Neural progenitor cell (in vitro differentiated cells): ENCODE results near the gene NTM. TPM values are rescaled to one million over a fixed set of nuclear protein-coding genes. Genes with fewer than 3 reads are reported as not detected.

Source experiments
- DNase-seq: peaks from one replicate; pipeline ENCODE4 v3.0.0-alpha.2; 2016; ENCODE audit warnings: low spot score
- H2AFZ ChIP-seq: fragments of 200-600 bp; sonication (generic); replicated peaks from 2 replicates; pipeline ENCODE4 v1.6.1; 2016; ENCODE audit warnings: antibody characterized with exemption
- H3F3A ChIP-seq: fragments of 200-600 bp; sonication (generic); 2 replicates; pipeline ENCODE4 v1.6.1; 2016; ENCODE audit warnings: antibody characterized with exemption, low read depth
- H3K27ac ChIP-seq: fragments of 200-600 bp; sonication (generic); 2 replicates; pipeline ENCODE4 v1.5.1; 2016; ENCODE audit warnings: mild to moderate bottlenecking
- H3K27me3 ChIP-seq: fragments of 200-600 bp; sonication (generic); 2 replicates; pipeline ENCODE4 v1.6.1; 2016; ENCODE audit warnings: mild to moderate bottlenecking, moderate library complexity
- H3K36me3 ChIP-seq: fragments of 200-600 bp; sonication (generic); 2 replicates; pipeline ENCODE4 v1.5.1; 2016
- H3K4me1 ChIP-seq: fragments of 200-600 bp; sonication (generic); 2 replicates; pipeline ENCODE4 v1.6.1; 2016; ENCODE audit warnings: mixed run types
- H3K4me2 ChIP-seq: fragments of 200-600 bp; sonication (generic); 2 replicates; pipeline ENCODE4 v1.6.1; 2016
- H3K4me3 ChIP-seq: fragments of 200-600 bp; sonication (generic); 2 replicates; pipeline ENCODE4 v1.5.1; 2016
- H3K79me2 ChIP-seq: fragments of 200-600 bp; sonication (generic); 2 replicates; pipeline ENCODE4 v1.6.1; 2016; ENCODE audit warnings: low read depth
- H3K9ac ChIP-seq: fragments of 200-600 bp; sonication (generic); 2 replicates; pipeline ENCODE4 v1.6.1; 2016
- H3K9me3 ChIP-seq: fragments of 200-600 bp; sonication (generic); 2 replicates; pipeline ENCODE4 v1.5.1; 2016; ENCODE audit warnings: low read depth
- H4K20me1 ChIP-seq: fragments of 200-600 bp; sonication (generic); 2 replicates; pipeline ENCODE4 v1.6.1; 2016; ENCODE audit warnings: low read depth
- H3K27ac Mint-ChIP-seq: 3 replicates; pipeline ENCODE4 v1.8.0; 2021; ENCODE audit warnings: mixed read lengths
- H3K27me3 Mint-ChIP-seq: 2 replicates; pipeline ENCODE4 v1.8.0; 2022; ENCODE audit warnings: low read depth, mild to moderate bottlenecking, inconsistent platforms, moderate library complexity, mixed read lengths; ENCODE audit not compliant: insufficient read depth
- H3K36me3 Mint-ChIP-seq: 3 replicates; pipeline ENCODE4 v1.8.0; 2021; ENCODE audit warnings: mixed read lengths
- H3K4me1 Mint-ChIP-seq: 3 replicates; pipeline ENCODE4 v1.8.0; 2021; ENCODE audit warnings: mixed read lengths
- H3K4me3 Mint-ChIP-seq: 3 replicates; pipeline ENCODE4 v1.8.0; 2021; ENCODE audit warnings: mild to moderate bottlenecking, moderate library complexity, mixed read lengths
- H3K9me3 Mint-ChIP-seq: 3 replicates; pipeline ENCODE4 v1.8.0; 2020; ENCODE audit warnings: mixed read lengths
- CTCF ChIP-seq: fragments of 200-600 bp; sonication (generic); IDR thresholded peaks from 2 replicates; pipeline ENCODE4 v1.5.1; 2017; ENCODE audit warnings: antibody characterized with exemption, mild to moderate bottlenecking
- EZH2 ChIP-seq: fragments of 200-600 bp; sonication (generic); IDR thresholded peaks from 2 replicates; pipeline ENCODE4 v1.6.1; 2017; ENCODE audit warnings: antibody characterized with exemption, mild to moderate bottlenecking, moderate library complexity
- EZH2phosphoT487 ChIP-seq: fragments of 200-600 bp; sonication (generic); IDR thresholded peaks from 2 replicates; pipeline ENCODE4 v1.6.1; 2017; ENCODE audit warnings: antibody characterized with exemption
- total RNA-seq: library from RNA; depleted of rRNA; stranded (reverse); fragments of >200 nt; gene quantifications from 2 replicates; pipeline ENCODE4 v1.2.3, GENCODE V29; 2015; ENCODE audit warnings: low replicate concordance

The NTM gene
- total RNA-seq, 1 donor from 2014 or later: 4.3 TPM

DNA sequence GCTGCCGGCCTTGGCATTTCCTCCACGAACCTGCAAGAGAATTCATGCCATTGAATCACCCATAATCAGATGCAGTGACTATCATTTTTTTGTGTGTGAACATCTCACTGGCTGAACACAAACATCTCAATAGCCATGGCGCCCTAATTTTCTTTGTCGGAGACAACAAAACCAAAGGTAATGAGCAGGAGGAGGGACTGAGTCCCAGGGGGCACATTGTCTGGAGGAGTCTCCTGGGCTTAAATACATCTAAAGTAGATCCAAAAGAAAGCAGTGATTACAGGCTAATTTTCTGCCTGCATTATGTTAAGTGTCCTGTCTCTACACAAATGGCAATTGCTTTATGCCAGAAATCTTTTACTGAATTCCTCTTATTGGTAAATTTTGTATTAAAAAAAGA, 113.5 kb downstream of the NTM start:
- no peak overlapping the region for H3K27ac ChIP-seq
- H3K27me3 ChIP-seq: no peaks in the 10 kb centered on the region
- DNase-seq: peak; percentile 71
- H3K4me2 ChIP-seq: peak overlapping the region; percentile 56
- no peaks in the 10 kb centered on the region for H3K79me2 ChIP-seq
- peaks cover 20% of the 10 kb centered on the region for H3F3A ChIP-seq
- H2AFZ ChIP-seq: no peak overlapping the region
- H3K4me3 Mint-ChIP-seq: no peak overlapping the region
- H3K9ac ChIP-seq: no peak overlapping the region
- H3K9me3 Mint-ChIP-seq: no peaks in the 10 kb centered on the region
- H3K9me3 ChIP-seq: no peaks in the 10 kb centered on the region
- no peak overlapping the region for H3K27ac Mint-ChIP-seq
- no peak overlapping the region for H3K4me3 ChIP-seq
- no peaks in the 10 kb centered on the region for H3K36me3 Mint-ChIP-seq
- peaks cover 29% of the 10 kb centered on the region for H3K4me1 ChIP-seq
- peaks cover 7% of the 10 kb centered on the region for H3K27me3 Mint-ChIP-seq
- peak; percentile 75 for TF ChIP-seq EZH2phosphoT487
- TF ChIP-seq CTCF: no peak
- peaks cover 10% of the 10 kb centered on the region for H3K4me1 Mint-ChIP-seq
- H3K36me3 ChIP-seq: no peaks in the 10 kb centered on the region
- peaks cover 9% of the 10 kb centered on the region for H4K20me1 ChIP-seq

GRCh38 chr11:131486100-131486499, 115.7 kb downstream of the NTM start:
- no peak overlapping the region for H3K4me2 ChIP-seq
- no peaks in the 10 kb centered on the region for H3K9me3 ChIP-seq
- H2AFZ ChIP-seq: no peak overlapping the region
- TF ChIP-seq EZH2: no peak
- no peak for TF ChIP-seq EZH2phosphoT487
- TF ChIP-seq CTCF: no peak
- H3K27ac ChIP-seq: no peak overlapping the region
- no peaks in the 10 kb centered on the region for H3K36me3 ChIP-seq
- no peaks in the 10 kb centered on the region for H3K9me3 Mint-ChIP-seq
- H4K20me1 ChIP-seq: peaks cover 9% of the 10 kb centered on the region
- no peak for DNase-seq
- peaks cover 29% of the 10 kb centered on the region for H3K4me1 ChIP-seq
- H3K27me3 Mint-ChIP-seq: peaks cover 7% of the 10 kb centered on the region
- peaks cover 10% of the 10 kb centered on the region for H3K4me1 Mint-ChIP-seq
- no peaks in the 10 kb centered on the region for H3K36me3 Mint-ChIP-seq
- no peaks in the 10 kb centered on the region for H3K79me2 ChIP-seq
- H3K27ac Mint-ChIP-seq: no peak overlapping the region
- H3K27me3 ChIP-seq: no peaks in the 10 kb centered on the region
- H3K4me3 ChIP-seq: no peak overlapping the region
- no peak overlapping the region for H3K4me3 Mint-ChIP-seq
- H3K9ac ChIP-seq: no peak overlapping the region
- peaks cover 20% of the 10 kb centered on the region for H3F3A ChIP-seq

DNA sequence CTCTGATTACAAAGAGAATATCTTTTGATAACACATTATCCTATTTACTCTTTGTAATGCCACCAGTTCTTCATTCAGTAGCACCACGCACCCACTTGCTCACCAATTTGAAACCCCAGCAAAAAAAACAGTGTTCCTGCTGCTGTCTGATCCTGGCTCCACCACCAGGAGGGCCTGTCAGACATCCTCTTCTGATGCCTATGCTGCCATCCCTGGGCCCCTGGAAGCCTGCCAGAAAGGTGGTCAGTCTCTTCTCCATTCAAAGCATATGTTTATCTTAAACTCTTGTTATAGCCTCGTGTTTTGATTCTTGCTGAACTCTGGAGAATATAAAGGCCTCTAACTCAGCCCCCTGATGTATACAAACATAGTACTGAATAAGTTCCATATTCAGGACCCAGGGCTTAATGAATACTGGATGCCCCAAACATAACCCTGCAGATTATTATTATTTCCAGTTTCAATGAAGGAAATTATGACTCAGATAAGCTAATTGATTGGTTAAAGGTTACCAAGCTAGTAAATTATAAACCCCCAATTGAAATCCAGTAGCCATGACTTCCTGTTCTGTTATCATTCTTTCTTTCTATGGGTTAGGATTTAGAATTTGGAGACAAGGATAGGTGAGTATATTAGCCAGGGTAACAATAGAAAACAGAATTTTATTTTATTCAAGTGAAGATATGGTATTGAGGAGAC, 116.7 kb downstream of the NTM start:
- peaks cover 6% of the 10 kb centered on the region for H3K27me3 Mint-ChIP-seq
- no peak overlapping the region for H3K27ac Mint-ChIP-seq

More for the DNA sequence above, 116.7 kb downstream of the NTM start:
- no peak overlapping the region for H3K4me3 Mint-ChIP-seq
- no peak overlapping the region for H2AFZ ChIP-seq
- H3K4me1 Mint-ChIP-seq: peaks cover 10% of the 10 kb centered on the region
- no peaks in the 10 kb centered on the region for H3K79me2 ChIP-seq
- H3F3A ChIP-seq: peaks cover 20% of the 10 kb centered on the region
- no peaks in the 10 kb centered on the region for H3K9me3 Mint-ChIP-seq
- H3K9ac ChIP-seq: no peak overlapping the region
- TF ChIP-seq EZH2: no peak
- no peak for TF ChIP-seq CTCF
- TF ChIP-seq EZH2phosphoT487: no peak
- peaks cover 26% of the 10 kb centered on the region for H3K4me1 ChIP-seq
- H3K4me2 ChIP-seq: no peak overlapping the region
- H3K27ac ChIP-seq: no peak overlapping the region
- no peaks in the 10 kb centered on the region for H3K36me3 Mint-ChIP-seq
- no peaks in the 10 kb centered on the region for H3K36me3 ChIP-seq
- no peaks in the 10 kb centered on the region for H3K27me3 ChIP-seq
- no peak for DNase-seq
- H3K4me3 ChIP-seq: no peak overlapping the region
- H3K9me3 ChIP-seq: no peaks in the 10 kb centered on the region
- peaks cover 9% of the 10 kb centered on the region for H4K20me1 ChIP-seq
